Lung (tissue), 12 donors: ENCODE measurements around the gene SCARB1. TPM values are rescaled to one million over a fixed set of nuclear protein-coding genes. Genes with fewer than 3 reads are reported as not detected.

Source experiments
- ATAC-seq: fragments of 200-7000 bp; cut with Tn5 transposase; one replicate; pipeline ENCODE4 v1.9.1; 2020; ENCODE audit warnings: moderate number of reproducible peaks; ENCODE audit not compliant: insufficient read depth, low FRiP score
- DNase-seq, 3 donors: peaks; one replicate each; pipeline ENCODE4 v3.0.0-alpha.2; 2013 to 2017
- H3K27ac ChIP-seq, 2 donors: one replicate each; pipeline ENCODE4 v1.5.1; 2013; ENCODE audit warnings: mild to moderate bottlenecking in 2 of 2, moderate library complexity in 2 of 2, control low read depth in 1 of 2, inconsistent platforms in 1 of 2, low read depth in 1 of 2, low read length in 1 of 2
- H3K27me3 ChIP-seq, 3 donors: one replicate each; pipeline ENCODE4 v1.5.1; 2013; ENCODE audit warnings: low read length in 2 of 3; ENCODE audit not compliant: control insufficient read depth in 3 of 3, insufficient read depth in 3 of 3
- H3K36me3 ChIP-seq, 4 donors: one replicate each; pipeline ENCODE4 v1.5.1; 2013; ENCODE audit warnings: low read length in 4 of 4, mild to moderate bottlenecking in 1 of 4, moderate library complexity in 1 of 4; ENCODE audit not compliant: control insufficient read depth in 4 of 4, insufficient read depth in 4 of 4
- H3K4me1 ChIP-seq, 5 donors: one replicate each; pipeline ENCODE4 v1.5.1; 2013; ENCODE audit warnings: low read length in 5 of 5, mild to moderate bottlenecking in 2 of 5, moderate library complexity in 1 of 5; ENCODE audit not compliant: control insufficient read depth in 5 of 5, insufficient read depth in 5 of 5
- H3K4me3 ChIP-seq: one replicate; pipeline ENCODE4 v1.5.1; 2013; ENCODE audit warnings: mild to moderate bottlenecking, control low read depth, moderate library complexity
- H3K9ac ChIP-seq, 2 donors: one replicate each; pipeline ENCODE4 v1.5.1; 2013; ENCODE audit warnings: low read length in 2 of 2, control low read depth in 1 of 2; ENCODE audit not compliant: insufficient read depth in 1 of 2
- H3K9me3 ChIP-seq, 4 donors: one replicate each; pipeline ENCODE4 v1.5.1; 2013; ENCODE audit warnings: low read length in 3 of 4, mild to moderate bottlenecking in 1 of 4, moderate library complexity in 1 of 4; ENCODE audit not compliant: control insufficient read depth in 4 of 4, insufficient read depth in 3 of 4
- CTCF ChIP-seq: IDR thresholded peaks from 2 replicates; pipeline ENCODE4 v1.5.1; 2012; ENCODE audit warnings: mild to moderate bottlenecking; ENCODE audit errors: control extremely low read depth, extremely low read depth
- WGBS, 2 donors: extraction: QIAGEN DNeasy Blood & Tissue Kit; methylation state at CpG; one replicate each; pipeline ENCODE4 v1.1.7; 2013; 5-methylcytosine and 5-hydroxymethylcytosine counted together
- polyA plus RNA-seq, 2 donors: library from polyadenylated mRNA; stranded (reverse); fragments of 200-250 nt; gene quantifications; one replicate each; pipeline ENCODE4 v1.2.1, GENCODE V29; 2013
- total RNA-seq, 2 donors: library from RNA; depleted of rRNA in 1 of 2; stranded (reverse); fragments of >200 nt in 1 of 2; gene quantifications; one replicate each; pipeline ENCODE4 v1.2.1, GENCODE V29; 2014 to 2021
- donor health status: control.
- donor health status: control.
- donor health status: Bipolar disorder and iron deficiency.
- donor health status: healthy.
- donor health status: DM: yes; HTN: yes; CAD: no.

The SCARB1 gene
- total and polyA plus RNA-seq, 4 donors = 11.9 to 31.3 (median 28.8) TPM

GRCh38 chr12:124736115-124737039, 127.3 kb downstream of the SCARB1 start:
- peak; percentile 65 to 81 (median 68) for DNase-seq
- H3K9ac ChIP-seq = no peak overlapping the region
- TF ChIP-seq CTCF = no peak
- H3K4me1 ChIP-seq = peaks cover 0 to 38% (median 6%) of the 10 kb centered on the region in 5 donors
- ATAC-seq = no peak
- H3K9me3 ChIP-seq = no peaks in the 10 kb centered on the region
- peaks cover 0 to 4% (median 0%) of the 10 kb centered on the region in 4 donors for H3K36me3 ChIP-seq
- WGBS, 2 donors = 79 to 83% methylated on average over 27 of the region's 27 CpGs
- no peaks in the 10 kb centered on the region for H3K27me3 ChIP-seq
- H3K27ac ChIP-seq = no peak overlapping the region
- H3K4me3 ChIP-seq = no peak overlapping the region

GRCh38 chr12:124734224-124734788, 129.4 kb downstream of the SCARB1 start:
- Histone ChIP-seq H3K36me3 (no peaks in the 10 kb centered on the region), H3K4me3 (no peak overlapping the region), H3K9ac (no peak overlapping the region), H3K27me3 (no peaks in the 10 kb centered on the region), H3K4me1 (peaks cover 0 to 48% (median 14%) of the 10 kb centered on the region in 5 donors), H3K27ac (peak overlapping the region in 1 of 2 donors; percentile 15), H3K9me3 (no peaks in the 10 kb centered on the region)
- ATAC-seq (no peak), DNase-seq (peak; percentile 59 to 77 (median 68))
- WGBS, 2 donors = 35 to 74% methylated on average over 22 of the region's 22 CpGs
- no peak for TF ChIP-seq CTCF

- ATAC-seq (no peak), DNase-seq (no peak)
- no peak overlapping the region for H3K9ac ChIP-seq
- no peaks in the 10 kb centered on the region for H3K9me3 ChIP-seq
- no peaks in the 10 kb centered on the region for H3K27me3 ChIP-seq
- peaks cover 0 to 39% (median 14%) of the 10 kb centered on the region in 5 donors for H3K4me1 ChIP-seq
- H3K27ac ChIP-seq = peak overlapping the region in 1 of 2 donors; percentile 15
- H3K4me3 ChIP-seq = no peak overlapping the region
- H3K36me3 ChIP-seq = no peaks in the 10 kb centered on the region
- TF ChIP-seq CTCF = no peak
- 60 to 73% methylated on average over 6 of the region's 6 CpGs for WGBS, 2 donors
These were observed 130.6 kb downstream of the SCARB1 start for GRCh38 chr12:124733086-124733485.
